Ovary (tissue), 9 donors: ENCODE data around the gene COA3. TPM values are rescaled to one million over a fixed set of nuclear protein-coding genes. Genes with fewer than 3 reads are reported as not detected.

ENCODE experiments used
- DNase-seq, 5 donors: peaks; one replicate each; pipeline ENCODE4 v3.0.0-alpha.2; 2019 to 2020
- H3K27ac ChIP-seq, 2 donors: fragments of 200-600 bp; one replicate each; pipeline versions ENCODE4 v1.5.1 to v1.8.0; 2019 to 2022
- H3K27me3 ChIP-seq: fragments of 200-600 bp; one replicate; pipeline ENCODE4 v1.8.0; 2022
- H3K36me3 ChIP-seq: fragments of 200-600 bp; sonication (generic); one replicate; pipeline ENCODE4 v1.5.1; 2019
- H3K4me1 ChIP-seq: one replicate; pipeline ENCODE4 v1.8.1; 2013; ENCODE audit warnings: mild to moderate bottlenecking, moderate library complexity; ENCODE audit not compliant: insufficient read depth
- H3K4me3 ChIP-seq: fragments of 200-600 bp; sonication (generic); one replicate; pipeline ENCODE4 v1.5.1; 2017
- H3K9me3 ChIP-seq, 2 donors: fragments of 200-600 bp in 1 of 2; sonication (generic) in 1 of 2; one replicate each; pipeline versions ENCODE4 v1.5.1 to v1.8.1; 2013 to 2019; ENCODE audit warnings: mild to moderate bottlenecking in 1 of 2, moderate library complexity in 1 of 2
- EP300 ChIP-seq: sonication (generic); formaldehyde crosslinking; IDR thresholded peaks from one replicate; pipeline ENCODE4 v1.6.1; 2017; ENCODE audit warnings: antibody characterized with exemption
- POLR2A ChIP-seq: fragments of 450-650 bp; IDR thresholded peaks from one replicate; pipeline ENCODE4 v1.6.1; 2017; ENCODE audit warnings: antibody characterized with exemption, mild to moderate bottlenecking, moderate library complexity
- WGBS, 3 donors: extraction: QIAGEN DNeasy Blood & Tissue Kit in 1 of 3; methylation state at CpG; one replicate each; pipeline versions ENCODE4 v1.1.5 to v1.1.7; 2013 to 2017; 5-methylcytosine and 5-hydroxymethylcytosine counted together
- intact Hi-C, 4 donors: fragments of 100-400 bp; cut with DNase I; formaldehyde crosslinking; loops; one replicate each; pipeline versions ENCODE4 v1.11.0 to v1.15.1; 2022 to 2023
- polyA plus RNA-seq, 2 donors: library from polyadenylated mRNA; stranded (reverse); fragments of 200-250 nt in 1 of 2; fragments of 350-450 nt in 1 of 2; fragmentation: Illumina TruSeq in 1 of 2; extraction: RNeasy Lipid Tissue Mini Kit (QIAGEN cat#74804) in 1 of 2; gene quantifications; one replicate each; pipeline ENCODE4 v1.2.3, GENCODE V29; 2013 to 2014
- total RNA-seq, 7 donors: library from RNA; depleted of rRNA in 2 of 7; stranded (reverse); fragments of >200 nt in 2 of 7; fragmentation: NEBNext Ultra II Directional in 3 of 7; extraction: Animal tissue kit (Norgen Biotek cat#: 25700) in 3 of 7; gene quantifications; one replicate each; pipeline versions ENCODE4 v1.1.0 to v1.2.4, GENCODE V29; 2016 to 2023
- TF ChIP-seq, protein P1 (sequence below), 3 donors: fragments of 450-650 bp in 2 of 3; fragments of 200-600 bp in 1 of 3; IDR thresholded peaks; one replicate each; pipeline versions ENCODE4 v1.5.1 to v1.8.0; 2016 to 2022; ENCODE audit warnings: antibody characterized with exemption in 3 of 3, mild to moderate bottlenecking in 1 of 3
- donor health status: DM: no; HTN: no; CAD: no; lungs with moderate emphysema.
- donor health status: DM: no; HTN: no; CAD: no.
- donor health status: Bipolar disorder and iron deficiency.
- donor health status: DM: yes; HTN: yes; CAD: no.
- donor health status: DM: no; HTN: no; CAD: no.
- donor health status: DM: yes; HTN: yes; CAD: no.

Gene COA3
- total and polyA plus RNA-seq, 9 donors = 49.1 to 80.0 (median 64.0) TPM

DNA sequence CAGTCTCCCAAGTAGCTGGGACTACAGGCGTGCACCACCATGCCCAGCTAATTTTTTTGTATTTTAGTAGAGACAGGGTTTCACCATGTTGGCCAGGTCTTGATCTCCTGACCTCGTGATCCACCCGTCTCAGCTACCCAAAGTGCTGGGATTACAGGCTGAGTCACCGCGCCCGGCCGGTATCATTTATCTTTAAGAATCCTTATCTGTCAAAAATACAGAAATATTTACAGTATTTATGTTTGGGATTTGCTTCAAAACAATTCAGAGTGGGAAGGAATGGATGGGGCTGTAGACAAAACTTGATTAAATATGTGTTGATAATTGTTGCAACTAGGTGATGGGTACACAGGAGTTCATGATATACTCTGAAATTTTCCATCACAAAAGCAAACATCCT, 22.7 kb upstream of the COA3 start:
- Histone ChIP-seq H3K4me1 (peaks cover 4% of the 10 kb centered on the region), H3K27me3 (no peaks in the 10 kb centered on the region), H3K9me3 (no peaks in the 10 kb centered on the region), H3K36me3 (no peaks in the 10 kb centered on the region), H3K27ac (no peak overlapping the region), H3K4me3 (no peak overlapping the region)
- TF ChIP-seq, protein P1, sequence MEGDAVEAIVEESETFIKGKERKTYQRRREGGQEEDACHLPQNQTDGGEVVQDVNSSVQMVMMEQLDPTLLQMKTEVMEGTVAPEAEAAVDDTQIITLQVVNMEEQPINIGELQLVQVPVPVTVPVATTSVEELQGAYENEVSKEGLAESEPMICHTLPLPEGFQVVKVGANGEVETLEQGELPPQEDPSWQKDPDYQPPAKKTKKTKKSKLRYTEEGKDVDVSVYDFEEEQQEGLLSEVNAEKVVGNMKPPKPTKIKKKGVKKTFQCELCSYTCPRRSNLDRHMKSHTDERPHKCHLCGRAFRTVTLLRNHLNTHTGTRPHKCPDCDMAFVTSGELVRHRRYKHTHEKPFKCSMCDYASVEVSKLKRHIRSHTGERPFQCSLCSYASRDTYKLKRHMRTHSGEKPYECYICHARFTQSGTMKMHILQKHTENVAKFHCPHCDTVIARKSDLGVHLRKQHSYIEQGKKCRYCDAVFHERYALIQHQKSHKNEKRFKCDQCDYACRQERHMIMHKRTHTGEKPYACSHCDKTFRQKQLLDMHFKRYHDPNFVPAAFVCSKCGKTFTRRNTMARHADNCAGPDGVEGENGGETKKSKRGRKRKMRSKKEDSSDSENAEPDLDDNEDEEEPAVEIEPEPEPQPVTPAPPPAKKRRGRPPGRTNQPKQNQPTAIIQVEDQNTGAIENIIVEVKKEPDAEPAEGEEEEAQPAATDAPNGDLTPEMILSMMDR (IDR thresholded peaks at IDR 0.05) = no peak
- TF ChIP-seq EP300 (no peak), POLR2A (no peak)
- no peak for DNase-seq
- 77 to 82% (median 81%) methylated on average over 7 of the region's 7 CpGs for WGBS, 3 donors
- intact Hi-C loops = loop anchor here in 2 of 4 donors (10.0 kb wide), 2 partner anchors 96 to 236 kb away; no protein-coding TSS in a partner anchor

DNA sequence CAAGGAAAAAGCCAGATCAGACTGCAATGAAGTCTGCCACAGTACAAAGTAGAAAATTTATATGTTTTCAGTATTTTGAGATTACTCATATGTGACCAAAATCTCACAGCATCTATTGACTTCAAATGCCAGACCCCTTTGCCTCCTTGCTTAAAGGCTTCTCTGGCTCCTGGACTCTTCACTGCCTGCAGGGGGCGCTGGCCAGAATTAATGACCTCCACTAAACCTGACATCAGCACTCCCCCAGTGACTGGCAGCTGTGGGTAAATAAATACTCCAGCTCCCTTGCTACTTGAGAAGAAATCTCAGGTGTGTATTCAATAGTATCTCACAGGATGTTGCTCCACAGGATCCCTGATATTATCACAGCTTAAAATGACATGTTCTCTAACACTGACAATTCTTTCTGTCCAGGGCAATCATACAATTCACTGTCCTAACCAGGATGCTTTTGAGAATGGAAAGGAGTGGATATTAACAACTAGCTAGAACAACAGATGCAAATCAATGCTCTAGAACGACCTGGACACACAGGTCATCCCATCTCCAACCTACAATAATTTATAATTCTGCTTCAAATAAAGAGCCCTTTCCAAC, 21.5 kb upstream of the COA3 start:
- TF ChIP-seq, protein P1 (IDR thresholded peaks at IDR 0.05) = no peak
- TF ChIP-seq POLR2A = no peak
- no peak for TF ChIP-seq EP300
- no peaks in the 10 kb centered on the region for H3K9me3 ChIP-seq
- no peak for DNase-seq
- no peaks in the 10 kb centered on the region for H3K27me3 ChIP-seq
- no peak overlapping the region for H3K27ac ChIP-seq
- H3K36me3 ChIP-seq = no peaks in the 10 kb centered on the region
- H3K4me1 ChIP-seq = peaks cover 4% of the 10 kb centered on the region
- intact Hi-C loops = loop anchor here in 2 of 4 donors (5.0 to 10.0 kb wide), 3 partner anchors 95 to 353 kb away; no protein-coding TSS in a partner anchor
- WGBS, 3 donors = 25 to 35% (median 30%) methylated on average over 2 of the region's 2 CpGs
- no peak overlapping the region for H3K4me3 ChIP-seq

DNA sequence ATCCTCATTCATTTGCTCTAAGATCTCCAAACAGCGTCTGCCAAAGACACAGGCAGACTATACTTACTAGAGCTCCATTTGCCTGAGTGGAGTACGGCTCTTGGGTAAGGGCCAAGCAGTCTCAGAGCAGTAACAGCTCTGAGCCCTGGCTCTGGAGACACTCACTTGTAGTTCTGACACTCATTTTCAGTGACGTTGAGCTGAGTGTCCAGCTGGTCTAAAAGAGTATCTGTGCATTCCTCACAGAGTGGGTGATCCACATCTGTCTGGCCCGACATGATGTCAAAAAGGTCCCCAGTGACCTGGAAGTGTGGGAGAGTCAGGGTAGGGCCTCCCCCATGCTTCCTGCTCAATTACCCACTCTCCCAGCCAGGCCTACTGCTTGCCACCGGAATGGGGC, 19.9 kb upstream of the COA3 start:
- H3K36me3 ChIP-seq = no peaks in the 10 kb centered on the region
- H3K4me1 ChIP-seq = peaks cover 1% of the 10 kb centered on the region
- no peak overlapping the region for H3K4me3 ChIP-seq
- H3K27ac ChIP-seq = no peak overlapping the region
- no peaks in the 10 kb centered on the region for H3K9me3 ChIP-seq
- WGBS, 3 donors = 77 to 85% (median 83%) methylated on average over 5 of the region's 5 CpGs
- intact Hi-C loops = loop anchor here in 1 of 4 donors (5.0 kb wide), 1 partner anchor 351 kb away; no protein-coding TSS in a partner anchor
- DNase-seq = no peak
- H3K27me3 ChIP-seq = no peaks in the 10 kb centered on the region
- TF ChIP-seq EP300 (no peak), POLR2A (no peak)
- TF ChIP-seq, protein P1 (IDR thresholded peaks at IDR 0.05) = no peak

DNA sequence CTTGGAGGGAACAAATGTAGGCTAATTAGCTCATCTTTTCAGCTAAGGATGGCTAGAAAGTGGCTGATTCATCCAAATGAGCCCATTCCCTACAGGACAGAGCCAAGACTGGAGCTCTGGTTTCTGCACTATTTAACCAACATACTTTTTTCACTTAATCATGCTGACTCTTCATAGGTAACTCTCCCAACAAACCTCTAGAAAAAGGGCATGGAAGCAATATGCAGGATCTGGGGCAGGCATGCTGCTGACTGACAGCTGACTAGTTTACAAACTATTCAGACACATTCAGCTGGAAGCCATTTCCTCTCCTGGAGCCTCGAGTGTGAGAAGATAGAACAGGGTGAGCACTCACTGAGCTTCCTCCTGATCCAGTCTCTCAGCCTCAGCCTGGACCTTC, 19.4 kb upstream of the COA3 start:
- no peak overlapping the region for H3K4me3 ChIP-seq
- no peaks in the 10 kb centered on the region for H3K4me1 ChIP-seq
- no peaks in the 10 kb centered on the region for H3K9me3 ChIP-seq
- intact Hi-C loops = loop anchor here in 1 of 4 donors (5.0 kb wide), 1 partner anchor 351 kb away; no protein-coding TSS in a partner anchor
- WGBS, 3 donors = 67 to 85% (median 78%) methylated on average over 1 of the region's 1 CpG
- no peak for DNase-seq
- no peak for TF ChIP-seq POLR2A
- no peak for TF ChIP-seq EP300
- TF ChIP-seq, protein P1 (IDR thresholded peaks at IDR 0.05) = no peak
- no peak overlapping the region for H3K27ac ChIP-seq
- H3K36me3 ChIP-seq = no peaks in the 10 kb centered on the region
- H3K27me3 ChIP-seq = no peaks in the 10 kb centered on the region
